A673 (cell line): ENCODE measurements around the gene LRP1B. TPM values are rescaled to one million over a fixed set of nuclear protein-coding genes. Genes with fewer than 3 reads are reported as not detected.

Experiments used
- BruUV-seq: library from RNA; stranded (reverse); fragments of 400-500 nt; replicated peaks from 2 replicates; lab custom pipeline; 2021; lab: Mats Ljungman, UMichigan
- CTCF ChIA-PET: fragments of 300-600 bp; sonication (Branson Sonifier 250); formaldehyde crosslinking; loops from one replicate; lab custom pipeline; 2022; ENCODE audit warnings: antibody characterized with exemption; lab: Charles Lee
- POLR2A ChIA-PET: fragments of 300-600 bp; sonication (Branson Sonifier 250); formaldehyde crosslinking; loops from one replicate; lab custom pipeline; 2022; ENCODE audit warnings: antibody characterized with exemption; ENCODE audit not compliant: low non-redundant PET; lab: Charles Lee
- DNase-seq: peaks from one replicate; pipeline ENCODE4 v3.0.0-alpha.2; 2015; ENCODE audit warnings: low spot score
- H3K27ac ChIP-seq: fragments of 200-600 bp; sonication (generic); 2 replicates; pipeline ENCODE4 v1.5.1; 2016; ENCODE audit warnings: mixed run types, low read depth, mild to moderate bottlenecking, mixed read lengths, antibody characterized with exemption, low read length; ENCODE audit not compliant: poor library complexity, severe bottlenecking
- H3K27me3 ChIP-seq: fragments of 200-600 bp; sonication (generic); replicated peaks from 2 replicates; pipeline ENCODE4 v1.6.1; 2017; ENCODE audit warnings: mixed run types, low read depth, mild to moderate bottlenecking, mixed read lengths, antibody characterized with exemption, low read length; ENCODE audit not compliant: insufficient read depth, poor library complexity
- H3K36me3 ChIP-seq: fragments of 200-600 bp; sonication (generic); 2 replicates; pipeline ENCODE4 v1.6.1; 2016; ENCODE audit warnings: mixed run types, mild to moderate bottlenecking, mixed read lengths, antibody characterized with exemption, low read length; ENCODE audit not compliant: insufficient read depth, poor library complexity, severe bottlenecking
- H3K4me1 ChIP-seq: fragments of 200-600 bp; sonication (generic); 2 replicates; pipeline ENCODE4 v1.6.1; 2017; ENCODE audit warnings: mixed run types, mild to moderate bottlenecking, mixed read lengths, antibody characterized with exemption, low read length; ENCODE audit not compliant: insufficient read depth, poor library complexity, severe bottlenecking
- H3K4me3 ChIP-seq: fragments of 200-600 bp; sonication (generic); 2 replicates; pipeline ENCODE4 v1.5.1; 2016; ENCODE audit warnings: low read depth, mixed run types, mild to moderate bottlenecking, mixed read lengths, low read length; ENCODE audit not compliant: poor library complexity, severe bottlenecking
- H3K9me3 ChIP-seq: fragments of 200-600 bp; sonication (generic); 2 replicates; pipeline ENCODE4 v1.6.1; 2016; ENCODE audit warnings: mixed run types, low read depth, mild to moderate bottlenecking, mixed read lengths, antibody characterized with exemption, low read length; ENCODE audit not compliant: poor library complexity, severe bottlenecking
- CTCF ChIP-seq: fragments of 300-800, 200-600 bp; sonication (generic); conservative IDR thresholded peaks from 2 replicates; pipeline ENCODE4 v1.5.1; 2017; ENCODE audit warnings: low read depth, mild to moderate bottlenecking, antibody characterized with exemption, low read length, moderate library complexity, mixed read lengths
- EZH2 ChIP-seq: fragments of 200-600 bp; sonication (generic); IDR thresholded peaks from 2 replicates; pipeline ENCODE4 v1.6.1; 2017; ENCODE audit warnings: borderline replicate concordance, low read depth, mild to moderate bottlenecking, mixed read lengths, antibody characterized with exemption, low read length; ENCODE audit not compliant: poor library complexity, severe bottlenecking
- intact Hi-C: fragments of 100-400 bp; cut with micrococcal nuclease; formaldehyde crosslinking; loops from one replicate; pipeline ENCODE4 v1.10.0; 2022; ENCODE audit not compliant: unreplicated experiment
- total RNA-seq: library from RNA; stranded (reverse); gene quantifications from 2 replicates; pipeline ENCODE4 v1.2.3, GENCODE V29; 2021

LRP1B gene
- total RNA-seq, 1 experiment from 2014 or later: 9.9 TPM

GRCh38 chr2:141565597-141565996, 565.2 kb downstream of the LRP1B start:
- peaks cover 3% of the 10 kb centered on the region for H3K4me1 ChIP-seq
- no peak overlapping the region for H3K4me3 ChIP-seq
- POLR2A ChIA-PET: no interaction called here
- no peak overlapping the region for H3K27ac ChIP-seq
- no peak for DNase-seq
- TF ChIP-seq EZH2 (no peak), CTCF (no peak)
- H3K9me3 ChIP-seq: no peaks in the 10 kb centered on the region
- H3K27me3 ChIP-seq: no peaks in the 10 kb centered on the region
- no TSS peak for BruUV-seq
- CTCF ChIA-PET: no interaction called here
- no peaks in the 10 kb centered on the region for H3K36me3 ChIP-seq
- intact Hi-C loops: no loop called here

GRCh38 chr2:141560723-141561122, 570.1 kb downstream of the LRP1B start:
- Histone ChIP-seq H3K4me3 (no peak overlapping the region), H3K36me3 (no peaks in the 10 kb centered on the region), H3K27me3 (no peaks in the 10 kb centered on the region), H3K4me1 (peaks cover 13% of the 10 kb centered on the region), H3K9me3 (no peaks in the 10 kb centered on the region), H3K27ac (no peak overlapping the region)
- no peak for TF ChIP-seq CTCF
- no peak for TF ChIP-seq EZH2
- intact Hi-C loops: no loop called here
- BruUV-seq: no TSS peak
- POLR2A ChIA-PET: no interaction called here
- CTCF ChIA-PET: no interaction called here
- DNase-seq: no peak

GRCh38 chr2:141557329-141558095, 573.3 kb downstream of the LRP1B start:
- TF ChIP-seq EZH2: no peak
- TF ChIP-seq CTCF: no peak
- Histone ChIP-seq H3K4me3 (no peak overlapping the region), H3K4me1 (peaks cover 21% of the 10 kb centered on the region), H3K36me3 (no peaks in the 10 kb centered on the region), H3K9me3 (no peaks in the 10 kb centered on the region), H3K27ac (no peak overlapping the region), H3K27me3 (no peaks in the 10 kb centered on the region)
- DNase-seq: no peak
- ChIA-PET CTCF (no interaction called here), POLR2A (no interaction called here)
- BruUV-seq: no TSS peak
- intact Hi-C loops: loop anchor here (5.0 to 10.0 kb wide), 3 partner anchors 223 to 575 kb away; partner anchors contain the start of gene LRP1B
